Keratinocyte (primary cell): Measurements from ENCODE around the gene FBXW9. TPM values are rescaled to one million over a fixed set of nuclear protein-coding genes. Genes with fewer than 3 reads are reported as not detected.

Source experiments
- DNase-seq: peaks from one replicate; pipeline ENCODE4 v3.0.0-alpha.2; 2011; ENCODE audit warnings: low read depth, missing footprints, low spot score
- FAIRE-seq: peaks from 2 replicates; lab custom pipeline; 2011; peaks lifted over from hg19 to GRCh38; lab: Jason Lieb, UNC
- H2AFZ ChIP-seq: 2 replicates; pipeline ENCODE4 v1.6.0; 2012; ENCODE audit warnings: low read length, control low read depth, inconsistent platforms; ENCODE audit not compliant: control insufficient read depth
- H3K27ac ChIP-seq: 2 replicates; pipeline ENCODE4 v1.5.1; 2011; ENCODE audit warnings: low read length; ENCODE audit not compliant: control insufficient read depth, insufficient read depth
- H3K27me3 ChIP-seq: 3 replicates; pipeline ENCODE4 v1.6.0; 2011; ENCODE audit warnings: low read length; ENCODE audit not compliant: control insufficient read depth, insufficient read depth; ENCODE audit errors: extremely low read depth
- H3K36me3 ChIP-seq, 2 experiments: 2 replicates in 1 of 2; 3 replicates in 1 of 2; pipeline ENCODE4 v1.5.1; 2011; ENCODE audit warnings: low read length in 2 of 2, mild to moderate bottlenecking in 1 of 2; ENCODE audit not compliant: control insufficient read depth in 2 of 2, insufficient read depth in 2 of 2; ENCODE audit errors: extremely low read depth in 1 of 2
- H3K4me1 ChIP-seq: 3 replicates; pipeline ENCODE4 v1.5.1; 2011; ENCODE audit warnings: low read length; ENCODE audit not compliant: control insufficient read depth, insufficient read depth; ENCODE audit errors: extremely low read depth
- H3K4me2 ChIP-seq: 3 replicates; pipeline ENCODE4 v1.6.0; 2011; ENCODE audit warnings: low read depth, low read length; ENCODE audit not compliant: control insufficient read depth, insufficient read depth; ENCODE audit errors: extremely low read depth
- H3K4me3 ChIP-seq, 3 experiments: fragments of 200-600 bp in 1 of 3; sonication (generic) in 1 of 3; 2 replicates in 2 of 3; 3 replicates in 1 of 3; pipeline ENCODE4 v1.5.1; 2011 to 2016; ENCODE audit warnings: low read length in 3 of 3, mild to moderate bottlenecking in 3 of 3, control low read depth in 2 of 3, inconsistent platforms in 1 of 3, low read depth in 1 of 3, mixed read lengths in 1 of 3, mixed run types in 1 of 3, moderate library complexity in 1 of 3; ENCODE audit not compliant: control insufficient read depth in 2 of 3, insufficient read depth in 2 of 3; ENCODE audit errors: extremely low read depth in 1 of 3
- H3K79me2 ChIP-seq: 2 replicates; pipeline ENCODE4 v1.6.0; 2012; ENCODE audit warnings: low read length; ENCODE audit not compliant: control insufficient read depth, insufficient read depth
- H3K9ac ChIP-seq: 3 replicates; pipeline ENCODE4 v1.6.0; 2011; ENCODE audit warnings: low read length; ENCODE audit not compliant: control insufficient read depth, insufficient read depth; ENCODE audit errors: extremely low read depth
- H3K9me1 ChIP-seq: 3 replicates; pipeline ENCODE4 v1.6.0; 2011; ENCODE audit warnings: low read length; ENCODE audit not compliant: control insufficient read depth, insufficient read depth; ENCODE audit errors: extremely low read depth
- H3K9me3 ChIP-seq: 2 replicates; pipeline ENCODE4 v1.5.1; 2012; ENCODE audit warnings: low read depth, low read length; ENCODE audit not compliant: control insufficient read depth
- H4K20me1 ChIP-seq: 3 replicates; pipeline ENCODE4 v1.6.0; 2011; ENCODE audit warnings: low read length; ENCODE audit not compliant: control insufficient read depth, insufficient read depth; ENCODE audit errors: extremely low read depth
- CTCF ChIP-seq, 3 experiments: IDR thresholded peaks in 1 of 3; conservative IDR thresholded peaks in 1 of 3; optimal IDR thresholded peaks in 1 of 3; 2 replicates in 2 of 3; 3 replicates in 1 of 3; pipeline versions ENCODE3 to v1.5.1; 2011; ENCODE audit warnings: low read length in 3 of 3, mild to moderate bottlenecking in 3 of 3, moderate library complexity in 2 of 3, control low read depth in 1 of 3, inconsistent platforms in 1 of 3; ENCODE audit not compliant: insufficient read depth in 2 of 3; ENCODE audit errors: extremely low read depth in 1 of 3
- EZH2 ChIP-seq: IDR thresholded peaks from one replicate; pipeline ENCODE4 v1.6.1; 2012; ENCODE audit warnings: inconsistent platforms, mild to moderate bottlenecking, low read length, moderate library complexity
- dilution Hi-C: fragments of 300-500 bp; cut with MboI; formaldehyde crosslinking; loops from one replicate; pipeline ENCODE4 v1.7.0; 2020; ENCODE audit warnings: low sequenced_read_pairs; ENCODE audit not compliant: extremely low pct_ligation_motif_present
- polyA plus RNA-seq, 5 experiments: library from polyadenylated mRNA; depleted of rRNA in 3 of 5; stranded (reverse) in 3 of 5; stranded (forward) in 1 of 5; unstranded in 1 of 5; fragments of >200 nt; gene quantifications; 1 replicate in 1 of 5; 2 replicates in 3 of 5; 3 replicates in 1 of 5; pipeline versions ENCODE4 v1.2.1 to v1.2.3, GENCODE V29; 2011 to 2012; ENCODE audit warnings: missing spikeins in 2 of 5, low read depth in 1 of 5, low replicate concordance in 1 of 5

FBXW9 gene
- polyA plus RNA-seq, 1 donor (not counting 4 experiments of a cell fraction or from before 2014, with no cell fraction given) = 5.6 TPM

- Histone ChIP-seq H3K4me2 (peak overlapping the region; percentile 95), H2AFZ (peak overlapping the region; percentile 92), H3K9ac (peak overlapping the region; percentile 94), H3K4me3 (peak overlapping the region; percentile 68 to 100 (median 91)), H3K27me3 (no peaks in the 10 kb centered on the region), H3K9me1 (no peaks in the 10 kb centered on the region), H4K20me1 (no peaks in the 10 kb centered on the region), H3K9me3 (no peaks in the 10 kb centered on the region), H3K27ac (peak overlapping the region; percentile 99), H3K79me2 (peaks cover 46% of the 10 kb centered on the region), H3K4me1 (peaks cover 34% of the 10 kb centered on the region), H3K36me3 (peaks cover 11 to 22% of the 10 kb centered on the region in 2 experiments)
- TF ChIP-seq EZH2 = no peak
- TF ChIP-seq CTCF (optimal IDR thresholded peaks at IDR 0.05 in 1 of 3, IDR thresholded peaks at IDR 0.05 in 1 of 3, conservative IDR thresholded peaks at IDR 0.05 in 1 of 3; ENCODE audit: extremely low read depth in 1 of 3, insufficient read depth in 2 of 3, low read length in 3 of 3) = no peak
- FAIRE-seq (no peak), DNase-seq (no peak)
- dilution Hi-C loops = no loop called here
Observed at GRCh38 chr19:12670159-12670928, 26.1 kb downstream of the FBXW9 start.

- dilution Hi-C loops = no loop called here
- H3K4me2 ChIP-seq = peak overlapping the region; percentile 95
- peaks cover 46% of the 10 kb centered on the region for H3K79me2 ChIP-seq
- H3K9ac ChIP-seq = peak overlapping the region; percentile 94
- peaks cover 9 to 23% of the 10 kb centered on the region in 2 experiments for H3K36me3 ChIP-seq
- FAIRE-seq (peak; percentile 64), DNase-seq (no peak)
- H3K9me3 ChIP-seq = no peaks in the 10 kb centered on the region
- no peaks in the 10 kb centered on the region for H3K27me3 ChIP-seq
- H3K4me1 ChIP-seq = peaks cover 34% of the 10 kb centered on the region
- no peaks in the 10 kb centered on the region for H3K9me1 ChIP-seq
- H3K27ac ChIP-seq = peak overlapping the region; percentile 99
- TF ChIP-seq EZH2 (no peak), CTCF (optimal IDR thresholded peaks at IDR 0.05 in 1 of 3, IDR thresholded peaks at IDR 0.05 in 1 of 3, conservative IDR thresholded peaks at IDR 0.05 in 1 of 3; ENCODE audit: extremely low read depth in 1 of 3, insufficient read depth in 2 of 3, low read length in 3 of 3) (no peak)
- peak overlapping the region; percentile 68 to 100 (median 91) for H3K4me3 ChIP-seq
- no peaks in the 10 kb centered on the region for H4K20me1 ChIP-seq
- H2AFZ ChIP-seq = peak overlapping the region; percentile 92
Observed at GRCh38 chr19:12669270-12670158, 26.9 kb downstream of the FBXW9 start.
